Liver (tissue), 3 donors: Measurements from ENCODE around the gene CHRD.

Source experiments
- HNF4G ChIP-seq: IDR thresholded peaks from 2 replicates; pipeline ENCODE4 v1.6.1; 2016; ENCODE audit warnings: antibody characterized with exemption
- JUND ChIP-seq, 2 donors: IDR thresholded peaks; 2 replicates each; pipeline ENCODE4 v1.6.1; 2016; ENCODE audit warnings: antibody characterized with exemption in 2 of 2
- RAD21 ChIP-seq, 2 donors: IDR thresholded peaks; 2 replicates each; pipeline ENCODE4 v1.6.1; 2016; ENCODE audit warnings: antibody characterized with exemption in 2 of 2, mild to moderate bottlenecking in 2 of 2
- TAF1 ChIP-seq: conservative IDR thresholded peaks from 2 replicates; pipeline ENCODE4 v1.6.1; 2016; ENCODE audit warnings: antibody characterized with exemption, mild to moderate bottlenecking
- YY1 ChIP-seq: IDR thresholded peaks from 2 replicates; pipeline ENCODE4 v1.6.1; 2016; ENCODE audit warnings: antibody characterized with exemption, mild to moderate bottlenecking
- ZBTB33 ChIP-seq: IDR thresholded peaks from 2 replicates; pipeline ENCODE4 v1.6.1; 2016; ENCODE audit warnings: antibody characterized with exemption
- TF ChIP-seq, protein P1 (sequence below): fragments of 150-350 bp; IDR thresholded peaks from 2 replicates; pipeline ENCODE4 v1.5.1; 2017; ENCODE audit warnings: improper control_type of control experiment, low read depth, low read length; ENCODE audit not compliant: missing input control
- TF ChIP-seq, protein P2 (sequence below): IDR thresholded peaks from 2 replicates; pipeline ENCODE4 v1.6.1; 2016; ENCODE audit warnings: antibody characterized with exemption
- donor health status: healthy.
- donor health status: healthy.

- TF ChIP-seq, protein P1, sequence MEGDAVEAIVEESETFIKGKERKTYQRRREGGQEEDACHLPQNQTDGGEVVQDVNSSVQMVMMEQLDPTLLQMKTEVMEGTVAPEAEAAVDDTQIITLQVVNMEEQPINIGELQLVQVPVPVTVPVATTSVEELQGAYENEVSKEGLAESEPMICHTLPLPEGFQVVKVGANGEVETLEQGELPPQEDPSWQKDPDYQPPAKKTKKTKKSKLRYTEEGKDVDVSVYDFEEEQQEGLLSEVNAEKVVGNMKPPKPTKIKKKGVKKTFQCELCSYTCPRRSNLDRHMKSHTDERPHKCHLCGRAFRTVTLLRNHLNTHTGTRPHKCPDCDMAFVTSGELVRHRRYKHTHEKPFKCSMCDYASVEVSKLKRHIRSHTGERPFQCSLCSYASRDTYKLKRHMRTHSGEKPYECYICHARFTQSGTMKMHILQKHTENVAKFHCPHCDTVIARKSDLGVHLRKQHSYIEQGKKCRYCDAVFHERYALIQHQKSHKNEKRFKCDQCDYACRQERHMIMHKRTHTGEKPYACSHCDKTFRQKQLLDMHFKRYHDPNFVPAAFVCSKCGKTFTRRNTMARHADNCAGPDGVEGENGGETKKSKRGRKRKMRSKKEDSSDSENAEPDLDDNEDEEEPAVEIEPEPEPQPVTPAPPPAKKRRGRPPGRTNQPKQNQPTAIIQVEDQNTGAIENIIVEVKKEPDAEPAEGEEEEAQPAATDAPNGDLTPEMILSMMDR, result no peak
- TF ChIP-seq TAF1 (no peak), YY1 (no peak), ZBTB33 (no peak), HNF4G (no peak), RAD21 (IDR thresholded peaks at IDR 0.05) (no peak), JUND (IDR thresholded peaks at IDR 0.05) (no peak)
- TF ChIP-seq, protein P2, sequence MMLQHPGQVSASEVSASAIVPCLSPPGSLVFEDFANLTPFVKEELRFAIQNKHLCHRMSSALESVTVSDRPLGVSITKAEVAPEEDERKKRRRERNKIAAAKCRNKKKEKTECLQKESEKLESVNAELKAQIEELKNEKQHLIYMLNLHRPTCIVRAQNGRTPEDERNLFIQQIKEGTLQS, result no peak
Observed at GRCh38 chr3:184381261-184382224, 1.7 kb downstream of the CHRD start.
